ENCODE data around the gene HACL1.
"Not testable (repeated sequence)": the region's sequence is repeated elsewhere in the genome, so short reads cannot be mapped to it uniquely, and the experiment has no call there.

The HACL1 gene

GRCh38 chr3:15629860-15630597 lies 28.7 kb upstream of the HACL1 start:
- H3K9ac ChIP-seq (ENCODE audit: low read depth, low read length), result no peak overlapping the region
- H3K36me3 ChIP-seq (ENCODE audit: insufficient read depth, low read length), result no peaks in the 10 kb centered on the region
- H3K4me1 ChIP-seq (ENCODE audit: insufficient read depth, low read length), result peaks cover 53% of the 10 kb centered on the region
- no peak overlapping the region for H3K27ac ChIP-seq (ENCODE audit: low read depth, low read length)
- H3K4me3 ChIP-seq (ENCODE audit: low read length), result no peak overlapping the region
- no peaks in the 10 kb centered on the region for H3K9me3 ChIP-seq (ENCODE audit: insufficient read depth, low read depth, low read length)
- 63% methylated on average over 10 of the region's 10 CpGs for WGBS
- H3K27me3 ChIP-seq (ENCODE audit: insufficient read depth, low read length), result no peaks in the 10 kb centered on the region

DNA sequence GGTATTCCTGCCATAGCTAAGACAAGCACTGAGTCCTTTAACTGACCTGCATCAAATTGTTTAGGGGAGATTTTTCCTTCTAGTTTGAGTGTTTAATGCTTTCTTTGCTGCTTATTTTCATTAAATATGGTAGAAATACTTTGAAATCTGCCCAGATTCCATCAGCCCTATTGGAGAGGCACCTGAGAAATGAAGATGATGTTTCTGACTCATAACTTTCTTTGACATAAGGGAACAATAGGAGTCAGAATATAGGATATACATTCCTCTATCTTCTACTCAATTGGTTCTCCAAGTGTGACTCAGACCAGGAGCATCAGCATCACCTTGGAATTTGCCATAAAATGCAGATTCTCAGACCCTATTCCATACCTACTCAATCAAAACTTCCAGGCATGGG lies 27.6 kb upstream of the HACL1 start:
- Histone ChIP-seq H3K9ac (ENCODE audit: low read depth, low read length) (no peak overlapping the region), H3K4me1 (ENCODE audit: insufficient read depth, low read length) (peaks cover 43% of the 10 kb centered on the region), H3K9me3 (ENCODE audit: insufficient read depth, low read depth, low read length) (no peaks in the 10 kb centered on the region), H3K27me3 (ENCODE audit: insufficient read depth, low read length) (no peaks in the 10 kb centered on the region), H3K27ac (ENCODE audit: low read depth, low read length) (no peak overlapping the region), H3K36me3 (ENCODE audit: insufficient read depth, low read length) (no peaks in the 10 kb centered on the region), H3K4me3 (ENCODE audit: low read length) (no peak overlapping the region)

- no peak overlapping the region for H3K9ac ChIP-seq (ENCODE audit: low read depth, low read length)
- WGBS, result 85% methylated on average over 3 of the region's 4 CpGs
- 0 out of 2 replicates have a peak, but pooled peaks cover 4% of the 10 kb centered on the region for H3K36me3 ChIP-seq (ENCODE audit: insufficient read depth, low read length)
- H3K4me1 ChIP-seq (ENCODE audit: insufficient read depth, low read length), result no peaks in the 10 kb centered on the region
- no peak overlapping the region for H3K4me3 ChIP-seq (ENCODE audit: low read length)
- H3K9me3 ChIP-seq (ENCODE audit: insufficient read depth, low read depth, low read length), result peaks cover 21% of the 10 kb centered on the region
- no peaks in the 10 kb centered on the region for H3K27me3 ChIP-seq (ENCODE audit: insufficient read depth, low read length)
- H3K27ac ChIP-seq (ENCODE audit: low read depth, low read length), result no peak overlapping the region
These were observed 22.4 kb upstream of the HACL1 start for GRCh38 chr3:15623535-15624440.

GRCh38 chr3:15619659-15620464 lies 18.5 kb upstream of the HACL1 start:
- H3K4me3 ChIP-seq (ENCODE audit: low read length); H3K36me3 ChIP-seq (ENCODE audit: insufficient read depth, low read length); H3K27me3 ChIP-seq (ENCODE audit: insufficient read depth, low read length); H3K9ac ChIP-seq (ENCODE audit: low read depth, low read length); H3K4me1 ChIP-seq (ENCODE audit: insufficient read depth, low read length); H3K27ac ChIP-seq (ENCODE audit: low read depth, low read length): not testable (repeated sequence)
- 93% methylated on average over 6 of the region's 8 CpGs for WGBS
- H3K9me3 ChIP-seq (ENCODE audit: insufficient read depth, low read depth, low read length), result peaks cover 24% of the 10 kb centered on the region

DNA sequence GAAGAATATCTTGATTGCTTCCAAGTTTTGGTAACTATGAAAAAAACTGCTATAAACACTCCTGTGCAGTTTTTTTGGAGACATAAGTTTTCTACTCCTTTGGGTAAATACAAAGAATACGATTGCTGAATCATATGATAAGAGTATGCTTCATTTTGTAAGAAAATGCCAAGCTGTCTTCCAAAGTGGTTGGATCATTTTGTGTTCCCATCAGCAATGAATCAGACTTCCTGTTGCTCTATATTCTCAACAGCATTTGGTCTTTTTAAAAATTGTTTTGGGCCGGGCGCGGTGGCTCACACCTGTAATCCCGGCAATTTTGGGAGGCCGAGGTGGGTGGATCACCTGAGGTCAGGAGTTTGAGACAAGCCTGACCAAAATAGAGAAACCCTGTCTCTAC lies 14.7 kb upstream of the HACL1 start:
- Histone ChIP-seq H3K27ac (ENCODE audit: low read depth, low read length) (no peak overlapping the region), H3K4me3 (ENCODE audit: low read length) (no peak overlapping the region), H3K27me3 (ENCODE audit: insufficient read depth, low read length) (no peaks in the 10 kb centered on the region), H3K9me3 (ENCODE audit: insufficient read depth, low read depth, low read length) (peaks cover 21% of the 10 kb centered on the region), H3K9ac (ENCODE audit: low read depth, low read length) (no peak overlapping the region), H3K36me3 (ENCODE audit: insufficient read depth, low read length) (0 out of 2 replicates have a peak, but pooled peaks cover 4% of the 10 kb centered on the region), H3K4me1 (ENCODE audit: insufficient read depth, low read length) (no peaks in the 10 kb centered on the region)
- WGBS, result 95% methylated on average over 6 of the region's 6 CpGs

DNA sequence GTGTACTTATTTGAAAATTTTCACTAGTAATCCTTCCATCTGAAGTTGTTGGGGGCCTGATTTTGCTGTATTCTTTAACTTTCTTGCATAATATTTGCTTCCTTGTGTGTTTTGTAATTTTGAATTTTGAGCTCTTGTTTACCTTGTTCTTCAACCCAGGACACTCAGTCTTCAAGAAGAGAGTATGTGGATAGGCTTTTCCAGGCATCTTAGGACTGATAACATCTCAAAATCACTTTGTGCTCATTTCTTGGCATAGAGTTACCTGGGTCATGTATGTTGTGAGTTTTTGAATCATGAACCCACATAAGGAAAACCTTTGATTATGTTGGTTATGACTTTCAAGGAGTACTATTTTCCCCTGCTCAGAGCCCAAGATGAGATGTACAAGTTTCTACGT lies 13.6 kb upstream of the HACL1 start:
- Histone ChIP-seq H3K9ac (ENCODE audit: low read depth, low read length) (no peak overlapping the region), H3K27ac (ENCODE audit: low read depth, low read length) (no peak overlapping the region)
- whole genome bisulfite sequencing, result 94% methylated on average over 1 of the region's 1 CpG

GRCh38 chr3:15612001-15612400 lies 10.6 kb upstream of the HACL1 start:
- Histone ChIP-seq H3K9ac (ENCODE audit: low read depth, low read length) (no peak overlapping the region), H3K9me3 (ENCODE audit: insufficient read depth, low read depth, low read length) (no peaks in the 10 kb centered on the region), H3K36me3 (ENCODE audit: insufficient read depth, low read length) (no peaks in the 10 kb centered on the region), H3K4me1 (ENCODE audit: insufficient read depth, low read length) (peaks cover 6% of the 10 kb centered on the region), H3K27me3 (ENCODE audit: insufficient read depth, low read length) (no peaks in the 10 kb centered on the region), H3K27ac (ENCODE audit: low read depth, low read length) (no peak overlapping the region), H3K4me3 (ENCODE audit: low read length) (no peak overlapping the region)
- WGBS, result no CpG with 5 or more reads among the region's 1 CpG

More for the DNA sequence above, 13.6 kb upstream of the HACL1 start:
- H3K4me1 ChIP-seq (ENCODE audit: insufficient read depth, low read length), result no peaks in the 10 kb centered on the region
- 0 out of 2 replicates have a peak, but pooled peaks cover 4% of the 10 kb centered on the region for H3K36me3 ChIP-seq (ENCODE audit: insufficient read depth, low read length)
- peaks cover 12% of the 10 kb centered on the region for H3K9me3 ChIP-seq (ENCODE audit: insufficient read depth, low read depth, low read length)
- no peaks in the 10 kb centered on the region for H3K27me3 ChIP-seq (ENCODE audit: insufficient read depth, low read length)
- H3K4me3 ChIP-seq (ENCODE audit: low read length), result no peak overlapping the region

- H3K36me3 ChIP-seq (ENCODE audit: insufficient read depth, low read length), result no peaks in the 10 kb centered on the region
- no peaks in the 10 kb centered on the region for H3K9me3 ChIP-seq (ENCODE audit: insufficient read depth, low read depth, low read length)
- no peak overlapping the region for H3K4me3 ChIP-seq (ENCODE audit: low read length)
- peaks cover 11% of the 10 kb centered on the region for H3K4me1 ChIP-seq (ENCODE audit: insufficient read depth, low read length)
- H3K27ac ChIP-seq (ENCODE audit: low read depth, low read length), result no peak overlapping the region
- no peaks in the 10 kb centered on the region for H3K27me3 ChIP-seq (ENCODE audit: insufficient read depth, low read length)
- 95% methylated on average over 2 of the region's 3 CpGs for WGBS
- H3K9ac ChIP-seq (ENCODE audit: low read depth, low read length), result no peak overlapping the region
These were observed 9.6 kb upstream of the HACL1 start for GRCh38 chr3:15611018-15611417.

DNA sequence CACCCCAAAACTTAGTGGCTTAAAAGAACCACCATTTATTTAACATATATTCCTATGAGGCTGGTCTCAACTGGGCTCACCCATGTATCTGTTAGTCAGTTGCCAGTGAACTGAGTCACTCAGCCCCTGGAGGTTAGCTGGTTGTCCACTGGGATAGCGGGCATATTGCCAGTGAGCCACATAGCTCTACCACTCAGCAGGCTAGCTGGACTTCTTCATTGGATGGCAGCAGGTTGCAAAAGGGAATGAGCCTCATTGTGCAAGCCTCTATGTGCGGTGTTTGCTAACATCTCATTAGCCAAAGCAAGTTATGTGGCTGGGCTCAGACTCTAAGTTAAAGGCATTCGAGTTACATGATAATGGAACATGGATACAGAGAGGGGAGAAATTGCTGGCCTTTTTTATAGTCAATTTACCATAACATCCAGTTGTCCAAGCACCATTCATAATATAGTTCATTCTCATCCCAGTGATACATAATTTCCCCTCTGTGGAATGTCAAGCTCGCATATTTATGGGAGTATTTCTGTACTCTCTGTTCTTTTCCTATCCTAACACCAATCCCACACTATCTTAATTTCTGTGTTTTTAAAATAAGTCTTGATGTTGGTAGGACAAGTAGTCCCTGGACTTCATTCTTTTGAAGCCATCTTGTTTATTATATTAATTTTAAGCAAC lies 8.9 kb upstream of the HACL1 start:
- Histone ChIP-seq H3K36me3 (ENCODE audit: insufficient read depth, low read length) (no peaks in the 10 kb centered on the region), H3K9me3 (ENCODE audit: insufficient read depth, low read depth, low read length) (no peaks in the 10 kb centered on the region), H3K9ac (ENCODE audit: low read depth, low read length) (no peak overlapping the region), H3K4me1 (ENCODE audit: insufficient read depth, low read length) (peaks cover 11% of the 10 kb centered on the region), H3K27ac (ENCODE audit: low read depth, low read length) (no peak overlapping the region), H3K27me3 (ENCODE audit: insufficient read depth, low read length) (no peaks in the 10 kb centered on the region), H3K4me3 (ENCODE audit: low read length) (no peak overlapping the region)
- 97% methylated on average over 4 of the region's 4 CpGs for WGBS

GRCh38 chr3:15606434-15606891 lies 5.1 kb upstream of the HACL1 start:
- 86% methylated on average over 2 of the region's 2 CpGs for WGBS
- no peak overlapping the region for H3K9ac ChIP-seq (ENCODE audit: low read depth, low read length)
- peak overlapping the region; percentile 24; the same call in 1 of the 2 replicates for H3K27ac ChIP-seq (ENCODE audit: low read depth, low read length)
- no peaks in the 10 kb centered on the region for H3K27me3 ChIP-seq (ENCODE audit: insufficient read depth, low read length)
- peaks cover 2% of the 10 kb centered on the region; the same call in 1 of the 2 replicates for H3K9me3 ChIP-seq (ENCODE audit: insufficient read depth, low read depth, low read length)
- H3K4me1 ChIP-seq (ENCODE audit: insufficient read depth, low read length), result peaks cover 11% of the 10 kb centered on the region
- H3K36me3 ChIP-seq (ENCODE audit: insufficient read depth, low read length), result no peaks in the 10 kb centered on the region
- H3K4me3 ChIP-seq (ENCODE audit: low read length), result no peak overlapping the region

Measured in HUES64 (cell line).